SK-N-SH (cell line): ENCODE data around the gene TXNDC9. TPM values are rescaled to one million over a fixed set of nuclear protein-coding genes. Genes with fewer than 3 reads are reported as not detected.
A peak's percentile ranks its signal among the peaks of the same experiment; 100 is the strongest.
"Not testable (repeated sequence)": the region's sequence is repeated elsewhere in the genome, so short reads cannot be mapped to it uniquely, and the experiment has no call there.

Experiments
- CTCF ChIA-PET: fragments of 300-600, 350-600 bp; formaldehyde crosslinking; extraction: SDS; loops from one replicate; lab custom pipeline; 2021; lab: Yijun Ruan, JAX
- POLR2A ChIA-PET: fragments of 350-600 bp; sonication (Branson Sonifier 250); formaldehyde crosslinking; extraction: SDS; loops from one replicate; lab custom pipeline; 2020; ENCODE audit warnings: antibody characterized with exemption, inconsistent platforms; lab: Yijun Ruan, JAX
- DNase-seq: peaks from one replicate; pipeline ENCODE4 v3.0.0; 2012
- H2AFZ ChIP-seq: fragments of 200-600 bp; sonication (generic); 2 replicates; pipeline ENCODE4 v1.8.1; 2016; ENCODE audit warnings: antibody characterized with exemption, mild to moderate bottlenecking, low read depth
- H3F3A ChIP-seq: fragments of 200-600 bp; sonication (generic); replicated peaks from 2 replicates; pipeline ENCODE3; 2016; ENCODE audit warnings: antibody characterized with exemption, mild to moderate bottlenecking; ENCODE audit not compliant: insufficient read depth
- H3K27ac ChIP-seq, 2 experiments: fragments of 200-500 bp in 1 of 2; fragments of 200-600 bp in 1 of 2; sonication (Bioruptor generic) in 1 of 2; sonication (generic), shearing (Covaris generic) in 1 of 2; 2 replicates each; pipeline versions ENCODE4 v1.5.1 to v1.6.1; 2014 to 2016; ENCODE audit warnings: low read depth in 2 of 2, inconsistent platforms in 1 of 2, low read length in 1 of 2, mild to moderate bottlenecking in 1 of 2, mixed read lengths in 1 of 2
- H3K27me3 ChIP-seq: fragments of 200-600 bp; sonication (generic), shearing (Covaris generic); 2 replicates; pipeline ENCODE4 v1.6.1; 2016; ENCODE audit warnings: mixed run types; ENCODE audit not compliant: insufficient read depth
- H3K36me3 ChIP-seq, 2 experiments: fragments of 200-500 bp in 1 of 2; fragments of 200-600 bp in 1 of 2; sonication (Bioruptor generic) in 1 of 2; sonication (generic) in 1 of 2; replicated peaks in 1 of 2; 2 replicates each; pipeline versions ENCODE3 to v1.5.1; 2014 to 2016; ENCODE audit warnings: low read length in 1 of 2, mild to moderate bottlenecking in 1 of 2; ENCODE audit not compliant: insufficient read depth in 2 of 2, control insufficient read depth in 1 of 2
- H3K4me1 ChIP-seq, 2 experiments: fragments of 200-500 bp in 1 of 2; fragments of 200-600 bp in 1 of 2; sonication (Bioruptor generic) in 1 of 2; sonication (generic), shearing (Covaris generic) in 1 of 2; 2 replicates each; pipeline versions ENCODE4 v1.5.1 to v1.6.1; 2014 to 2016; ENCODE audit warnings: low read depth in 1 of 2, low read length in 1 of 2, mixed run types in 1 of 2; ENCODE audit not compliant: insufficient read depth in 2 of 2, control insufficient read depth in 1 of 2
- H3K4me2 ChIP-seq: fragments of 200-600 bp; sonication (generic), shearing (Covaris generic); 2 replicates; pipeline ENCODE4 v1.6.1; 2017; ENCODE audit warnings: mixed run types
- H3K4me3 ChIP-seq, 2 experiments: fragments of 200-500 bp in 1 of 2; fragments of 200-600 bp in 1 of 2; sonication (Bioruptor generic) in 1 of 2; sonication (generic), shearing (Covaris generic) in 1 of 2; 2 replicates each; pipeline versions ENCODE4 v1.5.1 to v1.8.1; 2014 to 2016; ENCODE audit warnings: low read depth in 2 of 2, inconsistent platforms in 1 of 2, low read length in 1 of 2, mild to moderate bottlenecking in 1 of 2, mixed read lengths in 1 of 2, moderate library complexity in 1 of 2
- H3K79me2 ChIP-seq: fragments of 200-600 bp; sonication (generic); 2 replicates; pipeline ENCODE4 v1.8.1; 2017; ENCODE audit warnings: mild to moderate bottlenecking; ENCODE audit not compliant: insufficient read depth
- H3K9ac ChIP-seq: fragments of 200-600 bp; sonication (generic); 2 replicates; pipeline ENCODE4 v1.6.1; 2017; ENCODE audit warnings: mixed run types
- H3K9me2 ChIP-seq: fragments of 200-600 bp; sonication (generic); 2 replicates; pipeline ENCODE4 v1.6.1; 2017; ENCODE audit warnings: mixed run types
- H3K9me3 ChIP-seq: fragments of 200-600 bp; sonication (generic); 2 replicates; pipeline ENCODE4 v1.6.1; 2017; ENCODE audit warnings: mixed run types, mild to moderate bottlenecking, moderate library complexity
- H4K20me1 ChIP-seq: fragments of 200-600 bp; sonication (generic); 2 replicates; pipeline ENCODE4 v1.6.1; 2017; ENCODE audit warnings: mild to moderate bottlenecking, mixed run types; ENCODE audit not compliant: insufficient read depth
- CHD2 ChIP-seq: fragments of 150-350 bp; IDR thresholded peaks from 2 replicates; pipeline ENCODE4 v1.6.1; 2018; ENCODE audit warnings: low read length; ENCODE audit not compliant: partially characterized antibody
- ELF1 ChIP-seq: IDR thresholded peaks from 2 replicates; pipeline ENCODE4 v1.4.0; 2012
- EZH2phosphoT487 ChIP-seq: fragments of 200-600 bp; sonication (generic); IDR thresholded peaks from 2 replicates; pipeline ENCODE4 v1.6.1; 2017; ENCODE audit warnings: low read depth, mixed run types, mild to moderate bottlenecking, antibody characterized with exemption, moderate library complexity, borderline replicate concordance
- FOSL2 ChIP-seq: IDR thresholded peaks from 2 replicates; pipeline ENCODE4 v1.4.0; 2012; ENCODE audit warnings: low read depth, mild to moderate bottlenecking, moderate library complexity, borderline replicate concordance
- MXI1 ChIP-seq: IDR thresholded peaks from 2 replicates; pipeline ENCODE4 v1.6.1; 2012; ENCODE audit warnings: mild to moderate bottlenecking, low read depth, low read length, improper control_type of control experiment
- NRF1 ChIP-seq: IDR thresholded peaks from 2 replicates; pipeline ENCODE4 v1.6.1; 2012; ENCODE audit warnings: low read depth, mild to moderate bottlenecking, low read length
- RCOR1 ChIP-seq: fragments of 150-350 bp; IDR thresholded peaks from 2 replicates; pipeline ENCODE4 v1.6.1; 2017; ENCODE audit warnings: antibody characterized with exemption, low read length
- RFX5 ChIP-seq: IDR thresholded peaks from 2 replicates; pipeline ENCODE4 v1.6.1; 2012; ENCODE audit warnings: mild to moderate bottlenecking, improper control_type of control experiment, low read length
- TAF1 ChIP-seq: IDR thresholded peaks from 2 replicates; pipeline ENCODE4 v1.6.1; 2012; ENCODE audit warnings: low read depth, mild to moderate bottlenecking, low read length, moderate library complexity, borderline replicate concordance
- WGBS: methylation state at CpG from one replicate; pipeline ENCODE4 v1.1.6; 2017; ENCODE audit warnings: low lambda C conversion rate; 5-methylcytosine and 5-hydroxymethylcytosine counted together
- polyA plus RNA-seq, 3 experiments: library from polyadenylated mRNA; depleted of rRNA; stranded (reverse); fragments of >200 nt; gene quantifications; 2 replicates each; pipeline ENCODE4 v1.2.3, GENCODE V29; 2012
- TF ChIP-seq, protein P1 (sequence below): fragments of 150-350 bp; IDR thresholded peaks from 2 replicates; pipeline ENCODE4 v1.6.1; 2017; ENCODE audit warnings: antibody characterized with exemption, low read length, low read depth, borderline replicate concordance
- TF ChIP-seq, protein P2 (sequence below): IDR thresholded peaks from 2 replicates; pipeline ENCODE4 v1.4.0; 2012; ENCODE audit warnings: low read depth

The TXNDC9 gene
- polyA plus RNA-seq, 1 of the 3 experiments (the other 2 are of a cell fraction): 19.1 TPM

DNA sequence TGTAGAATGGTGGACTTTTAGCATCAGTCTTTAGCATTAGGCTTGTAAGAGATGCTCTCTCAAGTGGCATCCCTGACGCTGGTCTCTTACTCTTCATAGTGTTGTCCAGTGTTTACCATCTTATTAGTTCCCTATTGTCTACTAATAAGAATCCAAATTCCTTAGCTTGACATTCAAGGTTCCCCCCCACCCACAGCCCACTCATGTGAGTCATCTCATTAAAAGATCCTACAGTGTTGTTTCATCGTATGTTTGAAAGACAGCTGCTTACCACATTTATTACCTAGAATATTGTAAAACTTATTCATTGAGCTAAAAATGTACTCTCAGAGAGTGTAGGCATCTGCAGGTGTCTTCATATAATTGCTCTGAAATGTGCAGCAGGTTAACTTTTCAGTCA is 29.5 kb upstream of the TXNDC9 start:
- DNase-seq: no peak
- Histone ChIP-seq H2AFZ (no peak overlapping the region), H3K27me3 (no peaks in the 10 kb centered on the region), H4K20me1 (no peaks in the 10 kb centered on the region), H3K27ac (no peak overlapping the region), H3K4me2 (no peak overlapping the region), H3K9me3 (no peaks in the 10 kb centered on the region), H3K36me3 (peaks cover 67 to 74% of the 10 kb centered on the region in 2 experiments), H3K4me1 (no peaks in the 10 kb centered on the region), H3K9ac (no peak overlapping the region), H3K79me2 (peaks cover 7% of the 10 kb centered on the region; the same call in 1 of the 2 replicates), H3K9me2 (no peaks in the 10 kb centered on the region), H3F3A (no peaks in the 10 kb centered on the region), H3K4me3 (no peak overlapping the region)
- TF ChIP-seq, protein P1, sequence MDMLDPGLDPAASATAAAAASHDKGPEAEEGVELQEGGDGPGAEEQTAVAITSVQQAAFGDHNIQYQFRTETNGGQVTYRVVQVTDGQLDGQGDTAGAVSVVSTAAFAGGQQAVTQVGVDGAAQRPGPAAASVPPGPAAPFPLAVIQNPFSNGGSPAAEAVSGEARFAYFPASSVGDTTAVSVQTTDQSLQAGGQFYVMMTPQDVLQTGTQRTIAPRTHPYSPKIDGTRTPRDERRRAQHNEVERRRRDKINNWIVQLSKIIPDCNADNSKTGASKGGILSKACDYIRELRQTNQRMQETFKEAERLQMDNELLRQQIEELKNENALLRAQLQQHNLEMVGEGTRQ: no peak
- TF ChIP-seq RCOR1 (no peak), TAF1 (no peak), FOSL2 (no peak), NRF1 (no peak), CHD2 (no peak)
- TF ChIP-seq, protein P2, sequence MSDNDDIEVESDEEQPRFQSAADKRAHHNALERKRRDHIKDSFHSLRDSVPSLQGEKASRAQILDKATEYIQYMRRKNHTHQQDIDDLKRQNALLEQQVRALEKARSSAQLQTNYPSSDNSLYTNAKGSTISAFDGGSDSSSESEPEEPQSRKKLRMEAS: no peak
- ChIA-PET CTCF (interaction anchor here (1.0 to 1.9 kb wide), 2 partner anchors 9 to 29 kb away, joined by 3 to 8 read pairs; partner anchors contain the start of genes EIF5B and TXNDC9), POLR2A (no interaction called here)
- 81% methylated on average over 2 of the region's 2 CpGs for WGBS

DNA sequence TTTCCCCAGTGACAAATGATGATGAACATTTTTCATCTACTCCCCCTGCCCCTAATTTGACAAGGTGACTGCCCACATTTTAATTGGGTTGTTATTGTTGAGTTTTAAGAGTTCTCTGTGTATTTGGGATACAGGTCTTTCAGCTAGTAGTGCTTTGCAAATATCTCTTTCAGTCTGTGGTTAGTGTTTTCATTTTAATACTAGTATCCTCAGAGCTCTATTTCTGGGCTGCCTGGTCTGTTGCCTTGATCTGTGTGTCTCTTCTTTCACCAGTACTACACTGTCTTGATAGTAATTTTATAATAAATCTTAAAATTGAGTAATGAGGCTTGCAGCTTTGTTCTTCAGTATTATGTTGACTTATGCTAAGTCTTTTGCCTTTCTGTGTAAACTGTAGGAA is 20.7 kb upstream of the TXNDC9 start:
- Histone ChIP-seq H4K20me1 (peaks cover 11% of the 10 kb centered on the region; the same call in 1 of the 2 replicates), H3K9me3 (no peaks in the 10 kb centered on the region), H3K4me1 (peaks cover 0 to 3% of the 10 kb centered on the region in 2 experiments; a peak in 2 of 4 replicates), H3F3A (no peaks in the 10 kb centered on the region), H3K79me2 (peaks cover 92% of the 10 kb centered on the region), H3K4me3 (no peak overlapping the region), H2AFZ (no peak overlapping the region), H3K27me3 (no peaks in the 10 kb centered on the region), H3K9ac (no peak overlapping the region), H3K4me2 (no peak overlapping the region), H3K27ac (no peak overlapping the region), H3K36me3 (peaks cover 12 to 18% of the 10 kb centered on the region in 2 experiments), H3K9me2 (no peaks in the 10 kb centered on the region)
- ChIA-PET CTCF (interaction anchor here (0.7 to 1.5 kb wide), 3 partner anchors 15 to 177 kb away, joined by 3 to 5 read pairs (median 5); partner anchors contain the start of gene EIF5B), POLR2A (no interaction called here)
- TF ChIP-seq ELF1 (no peak), MXI1 (no peak), RFX5 (no peak), EZH2phosphoT487 (no peak)
- DNase-seq: no peak

DNA sequence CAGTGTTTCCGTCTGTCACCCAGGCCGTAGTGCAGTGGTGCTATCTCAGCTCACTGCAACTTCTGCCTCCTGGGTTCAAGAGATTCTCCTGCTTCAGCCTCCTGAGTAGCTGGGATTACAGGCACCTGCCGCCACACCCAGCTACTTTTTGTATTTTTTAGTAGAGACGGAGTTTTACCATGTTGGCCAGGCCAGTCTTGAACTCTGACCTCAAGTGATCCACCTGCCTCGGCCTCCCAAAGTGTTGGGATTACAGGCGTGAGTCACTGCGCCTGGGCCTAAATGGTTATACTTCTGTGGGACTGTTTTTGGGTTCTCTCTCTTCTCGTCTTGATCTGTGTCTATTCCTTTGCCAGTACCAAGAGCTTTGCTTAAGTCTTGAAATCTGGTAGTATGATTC is 18.7 kb upstream of the TXNDC9 start:
- CTCF ChIA-PET: interaction anchor here (0.8 to 1.3 kb wide), 2 partner anchors 12 to 17 kb away, joined by 3 to 4 read pairs; no protein-coding TSS in a partner anchor

More for the DNA sequence above, 18.7 kb upstream of the TXNDC9 start:
- DNase-seq, H3K36me3 ChIP-seq, H3K4me2 ChIP-seq, POLR2A ChIA-PET, H3K9me3 ChIP-seq, H2AFZ ChIP-seq, H3F3A ChIP-seq, H3K9ac ChIP-seq, H3K9me2 ChIP-seq, H3K27me3 ChIP-seq, H3K4me1 ChIP-seq, H3K4me3 ChIP-seq: not testable (repeated sequence)
- Histone ChIP-seq H3K27ac (0 out of 4 replicates have a peak overlapping the region, but pooled peaks of 1 of the 2 experiments have one; percentile 5), H4K20me1 (peaks cover 26% of the 10 kb centered on the region), H3K79me2 (peaks cover 100% of the 10 kb centered on the region)
- WGBS: 97% methylated on average over 8 of the region's 8 CpGs
